Thyroid gland (tissue), 4 donors: ENCODE data around the gene GNG7.

Experiments
- CTCF ChIP-seq, 6 experiments: fragments of 200-600 bp in 3 of 6; fragments of 450-650 bp in 3 of 6; sonication (generic) in 3 of 6; IDR thresholded peaks; one replicate each; pipeline ENCODE4 v1.5.1; 2016 to 2019; ENCODE audit warnings: antibody characterized with exemption in 6 of 6, mild to moderate bottlenecking in 2 of 6, inconsistent platforms in 1 of 6, moderate library complexity in 1 of 6
- POLR2A ChIP-seq, 2 donors: fragments of 450-650 bp; IDR thresholded peaks; one replicate each; pipeline ENCODE4 v1.6.1; 2017; ENCODE audit warnings: antibody characterized with exemption in 2 of 2, mild to moderate bottlenecking in 2 of 2, moderate library complexity in 1 of 2

GRCh38 chr19:2578901-2579677, 123.4 kb downstream of the GNG7 start:
- peak in 1 of 2 donors; percentile 76 for TF ChIP-seq POLR2A (IDR thresholded peaks at IDR 0.05)
- TF ChIP-seq CTCF (IDR thresholded peaks at IDR 0.05), result peak; percentile 72 to 99 (median 96)
